D721Med (cell line): Measurements from ENCODE around the gene CUEDC1.
A peak's percentile ranks its signal among the peaks of the same experiment; 100 is the strongest.

Experiments
- DNase-seq: peaks from one replicate; pipeline ENCODE4 v3.0.0; 2011; ENCODE audit warnings: low spot score; ENCODE audit not compliant: insufficient read length
- FAIRE-seq: peaks from 2 replicates; lab custom pipeline; 2011; peaks lifted over from hg19 to GRCh38; lab: Jason Lieb, UNC
- CTCF ChIP-seq: IDR thresholded peaks from 2 replicates; pipeline ENCODE4 v1.5.1; 2012; ENCODE audit warnings: mild to moderate bottlenecking, control low read depth; ENCODE audit not compliant: insufficient read depth; ENCODE audit errors: missing control alignments

CUEDC1 gene

GRCh38 chr17:57990037-57990436, 34.8 kb upstream of the CUEDC1 start:
- TF ChIP-seq CTCF = no peak
- no peak for DNase-seq
- no peak for FAIRE-seq

- no peak for TF ChIP-seq CTCF
- DNase-seq (peak; percentile 68), FAIRE-seq (no peak)
Measured at GRCh38 chr17:57988301-57989250, 33.4 kb upstream of the CUEDC1 start.

GRCh38 chr17:57987581-57988300, 32.5 kb upstream of the CUEDC1 start, which contains the start of gene VEZF1:
TSS of gene VEZF1 (minus strand) at chr17:57988254. CDS start at chr17:57988111, 143 bp downstream.
- TF ChIP-seq CTCF = no peak
- FAIRE-seq = no peak
- peak; percentile 51 for DNase-seq

GRCh38 chr17:57986841-57987580, 31.8 kb upstream of the CUEDC1 start:
- no peak for FAIRE-seq
- TF ChIP-seq CTCF = no peak
- DNase-seq = no peak

- FAIRE-seq (no peak), DNase-seq (no peak)
- TF ChIP-seq CTCF = no peak
Measured at GRCh38 chr17:57985675-57985974, 30.4 kb upstream of the CUEDC1 start.

GRCh38 chr17:57984936-57985674, 29.9 kb upstream of the CUEDC1 start:
- TF ChIP-seq CTCF = no peak
- DNase-seq (no peak), FAIRE-seq (no peak)
